Fibroblast of lung (primary cell): ENCODE results near the gene TSPAN18. TPM values are rescaled to one million over a fixed set of nuclear protein-coding genes. Genes with fewer than 3 reads are reported as not detected.

Experiments
- DNase-seq, 2 donors: peaks; one replicate each; pipeline versions ENCODE4 v3.0.0 to v3.0.0-alpha.2; 2010; ENCODE audit warnings: low read depth in 2 of 2
- H2AFZ ChIP-seq: 2 replicates; pipeline ENCODE4 v1.5.1; 2012; ENCODE audit warnings: low read length, control low read depth, inconsistent platforms
- H3K27ac ChIP-seq: 2 replicates; pipeline ENCODE4 v1.5.1; 2011; ENCODE audit warnings: low read length, control low read depth; ENCODE audit not compliant: insufficient read depth
- H3K27me3 ChIP-seq: 2 replicates; pipeline ENCODE4 v1.5.1; 2011; ENCODE audit warnings: mild to moderate bottlenecking, low read length; ENCODE audit not compliant: control insufficient read depth, insufficient read depth
- H3K36me3 ChIP-seq: 2 replicates; pipeline ENCODE4 v1.5.1; 2011; ENCODE audit warnings: low read length; ENCODE audit not compliant: control insufficient read depth, insufficient read depth
- H3K4me1 ChIP-seq: 2 replicates; pipeline ENCODE4 v1.5.1; 2011; ENCODE audit warnings: low read length; ENCODE audit not compliant: control insufficient read depth, insufficient read depth; ENCODE audit errors: extremely low read depth
- H3K4me2 ChIP-seq: 2 replicates; pipeline ENCODE4 v1.5.1; 2011; ENCODE audit warnings: low read length, control low read depth; ENCODE audit not compliant: insufficient read depth; ENCODE audit errors: extremely low read depth
- H3K4me3 ChIP-seq, 4 experiments: fragments of 200-600 bp in 1 of 4; sonication (generic) in 1 of 4; replicated peaks in 1 of 4; 2 replicates each; pipeline ENCODE4 v1.5.1; 2011 to 2016; ENCODE audit warnings: low read length in 4 of 4, low read depth in 3 of 4, mild to moderate bottlenecking in 3 of 4, control low read depth in 2 of 4, inconsistent platforms in 1 of 4, mixed read lengths in 1 of 4; ENCODE audit not compliant: insufficient read depth in 1 of 4; ENCODE audit errors: control extremely low read depth in 1 of 4
- H3K79me2 ChIP-seq: 2 replicates; pipeline ENCODE4 v1.5.1; 2012; ENCODE audit warnings: mild to moderate bottlenecking, low read length, inconsistent platforms; ENCODE audit not compliant: control insufficient read depth, insufficient read depth
- H3K9ac ChIP-seq: 2 replicates; pipeline ENCODE4 v1.5.1; 2011; ENCODE audit warnings: mild to moderate bottlenecking, low read length, control low read depth; ENCODE audit not compliant: insufficient read depth
- H3K9me3 ChIP-seq: 2 replicates; pipeline ENCODE4 v1.5.1; 2012; ENCODE audit warnings: low read depth, low read length; ENCODE audit not compliant: control insufficient read depth, insufficient read depth
- H4K20me1 ChIP-seq: 2 replicates; pipeline ENCODE4 v1.5.1; 2011; ENCODE audit warnings: low read length; ENCODE audit not compliant: control insufficient read depth, insufficient read depth; ENCODE audit errors: extremely low read depth
- EZH2 ChIP-seq: IDR thresholded peaks from 2 replicates; pipeline ENCODE4 v1.5.1; 2012; ENCODE audit warnings: low read length, control low read depth, mild to moderate bottlenecking; ENCODE audit errors: missing control alignments
- polyA plus RNA-seq, 2 donors: library from polyadenylated mRNA; depleted of rRNA in 1 of 2; stranded (reverse) in 1 of 2; unstranded in 1 of 2; fragments of >200 nt; gene quantifications; 2 replicates each; pipeline ENCODE4 v1.2.1, GENCODE V29; 2011 to 2012; ENCODE audit warnings: missing spikeins in 1 of 2
- total RNA-seq: library from RNA; depleted of rRNA; stranded (reverse); fragments of >200 nt; gene quantifications from 2 replicates; pipeline ENCODE4 v1.2.1, GENCODE V29; 2014
- TF ChIP-seq, protein P1 (sequence below), 2 donors: IDR thresholded peaks in 1 of 2; conservative IDR thresholded peaks in 1 of 2; 1 replicate in 1 of 2; 2 replicates in 1 of 2; pipeline ENCODE4 v1.5.1; 2011 to 2012; ENCODE audit warnings: low read length in 2 of 2, control low read depth in 1 of 2, inconsistent platforms in 1 of 2, low read depth in 1 of 2, mild to moderate bottlenecking in 1 of 2

Gene TSPAN18
- total and polyA plus RNA-seq, 2 donors (not counting 1 experiment from before 2014, with no cell fraction given): 0.15 TPM; not detected in 1

DNA sequence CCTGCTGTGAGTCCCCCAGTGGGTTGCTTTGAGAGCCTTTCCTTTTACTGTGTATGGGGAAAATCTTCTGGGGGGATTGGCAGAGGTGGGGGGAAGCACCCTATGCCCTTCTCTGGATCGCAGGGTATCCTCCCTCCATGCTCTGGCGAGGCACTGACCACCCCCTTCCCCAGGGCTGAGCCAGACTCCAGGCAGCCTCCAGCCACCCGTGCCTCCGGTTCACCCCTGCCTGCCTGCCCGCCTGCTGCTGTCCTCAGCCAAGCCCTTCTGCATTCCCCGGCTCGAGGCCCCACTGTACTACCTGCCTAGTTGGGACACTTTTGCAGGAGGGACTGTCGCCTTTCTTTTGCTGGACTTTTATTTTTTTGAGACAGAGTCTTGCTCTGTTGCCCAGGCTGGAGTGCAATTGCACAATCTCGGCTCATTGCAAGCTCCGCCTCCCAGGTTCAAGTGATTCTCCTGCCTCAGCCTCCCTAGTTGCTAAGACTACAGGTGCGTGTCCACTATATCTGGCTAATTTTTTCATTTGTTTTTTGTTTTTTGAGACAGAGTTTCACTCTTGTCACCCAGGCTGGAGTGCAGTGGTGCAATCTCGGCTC is 247.7 kb downstream of the TSPAN18 start:
- no peaks in the 10 kb centered on the region for H3K36me3 ChIP-seq
- no peak for DNase-seq
- H4K20me1 ChIP-seq: no peaks in the 10 kb centered on the region
- H3K27ac ChIP-seq: no peak overlapping the region
- H3K79me2 ChIP-seq: no peaks in the 10 kb centered on the region
- H3K4me2 ChIP-seq: no peak overlapping the region
- H3K4me1 ChIP-seq: peaks cover 6% of the 10 kb centered on the region
- no peaks in the 10 kb centered on the region for H3K9me3 ChIP-seq
- H3K9ac ChIP-seq: no peak overlapping the region
- TF ChIP-seq, protein P1, sequence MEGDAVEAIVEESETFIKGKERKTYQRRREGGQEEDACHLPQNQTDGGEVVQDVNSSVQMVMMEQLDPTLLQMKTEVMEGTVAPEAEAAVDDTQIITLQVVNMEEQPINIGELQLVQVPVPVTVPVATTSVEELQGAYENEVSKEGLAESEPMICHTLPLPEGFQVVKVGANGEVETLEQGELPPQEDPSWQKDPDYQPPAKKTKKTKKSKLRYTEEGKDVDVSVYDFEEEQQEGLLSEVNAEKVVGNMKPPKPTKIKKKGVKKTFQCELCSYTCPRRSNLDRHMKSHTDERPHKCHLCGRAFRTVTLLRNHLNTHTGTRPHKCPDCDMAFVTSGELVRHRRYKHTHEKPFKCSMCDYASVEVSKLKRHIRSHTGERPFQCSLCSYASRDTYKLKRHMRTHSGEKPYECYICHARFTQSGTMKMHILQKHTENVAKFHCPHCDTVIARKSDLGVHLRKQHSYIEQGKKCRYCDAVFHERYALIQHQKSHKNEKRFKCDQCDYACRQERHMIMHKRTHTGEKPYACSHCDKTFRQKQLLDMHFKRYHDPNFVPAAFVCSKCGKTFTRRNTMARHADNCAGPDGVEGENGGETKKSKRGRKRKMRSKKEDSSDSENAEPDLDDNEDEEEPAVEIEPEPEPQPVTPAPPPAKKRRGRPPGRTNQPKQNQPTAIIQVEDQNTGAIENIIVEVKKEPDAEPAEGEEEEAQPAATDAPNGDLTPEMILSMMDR (conservative IDR thresholded peaks at IDR 0.05 in 1 of 2, IDR thresholded peaks at IDR 0.05 in 1 of 2; ENCODE audit: low read depth in 1 of 2, low read length in 2 of 2): no peak
- no peak for TF ChIP-seq EZH2
- no peak overlapping the region for H3K4me3 ChIP-seq
- peaks cover 14% of the 10 kb centered on the region for H3K27me3 ChIP-seq
- no peak overlapping the region for H2AFZ ChIP-seq

DNA sequence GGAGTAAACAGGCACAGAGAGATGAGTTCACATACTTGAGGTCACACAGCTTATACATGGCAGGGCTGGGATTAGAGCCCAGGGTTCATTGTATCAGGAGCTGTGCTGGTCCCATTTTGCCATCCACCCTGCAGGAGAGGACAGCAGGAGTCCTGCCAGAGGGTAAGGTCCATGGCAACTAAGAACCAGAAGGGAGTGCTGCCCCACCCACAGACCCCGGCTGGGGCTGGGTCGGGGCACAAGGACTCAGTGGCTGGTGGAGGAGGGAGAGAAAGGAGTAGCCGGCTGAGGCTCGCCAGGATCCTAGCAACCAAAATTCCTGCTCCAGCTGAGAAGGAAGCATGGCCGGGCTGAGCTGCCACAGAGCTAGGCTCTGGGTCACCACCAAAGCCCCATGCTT is 249.8 kb downstream of the TSPAN18 start:
- H3K27me3 ChIP-seq: peaks cover under 1% of the 10 kb centered on the region
- H3K4me1 ChIP-seq: peaks cover 6% of the 10 kb centered on the region
- H3K4me3 ChIP-seq: no peak overlapping the region
- H3K9ac ChIP-seq: no peak overlapping the region
- H2AFZ ChIP-seq: no peak overlapping the region
- no peaks in the 10 kb centered on the region for H3K36me3 ChIP-seq
- no peak for DNase-seq
- H3K79me2 ChIP-seq: no peaks in the 10 kb centered on the region
- H3K27ac ChIP-seq: no peak overlapping the region
- no peaks in the 10 kb centered on the region for H3K9me3 ChIP-seq
- TF ChIP-seq, protein P1 (conservative IDR thresholded peaks at IDR 0.05 in 1 of 2, IDR thresholded peaks at IDR 0.05 in 1 of 2; ENCODE audit: low read depth in 1 of 2, low read length in 2 of 2): no peak
- no peak for TF ChIP-seq EZH2
- H4K20me1 ChIP-seq: no peaks in the 10 kb centered on the region
- no peak overlapping the region for H3K4me2 ChIP-seq

DNA sequence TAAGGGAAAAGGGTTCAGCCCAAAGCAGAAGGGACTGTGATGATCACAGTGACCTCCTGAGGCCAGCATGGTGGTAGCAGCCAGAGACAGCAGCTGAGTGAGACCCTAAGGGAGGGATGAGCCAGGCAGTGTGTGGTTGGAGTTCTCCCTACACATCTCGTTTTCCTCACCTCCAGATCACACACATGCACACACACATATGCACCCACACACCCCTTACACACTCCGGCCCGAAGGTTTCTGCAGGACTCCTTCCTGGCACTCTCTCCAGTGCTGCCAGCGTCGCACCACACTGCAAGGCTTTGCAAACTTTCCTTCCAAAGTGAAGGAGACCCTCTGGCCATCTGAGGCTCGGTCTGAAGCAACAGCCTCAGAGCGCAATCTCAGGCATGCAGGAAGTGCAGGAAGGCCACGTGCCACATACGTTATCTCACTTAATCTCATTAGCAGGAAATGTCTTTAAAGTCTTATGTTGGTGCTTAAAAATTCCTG is 250.8 kb downstream of the TSPAN18 start:
- no peak overlapping the region for H3K9ac ChIP-seq
- no peaks in the 10 kb centered on the region for H3K79me2 ChIP-seq
- peaks cover 6% of the 10 kb centered on the region for H3K4me1 ChIP-seq
- no peak overlapping the region for H3K4me3 ChIP-seq
- no peaks in the 10 kb centered on the region for H3K27me3 ChIP-seq
- no peaks in the 10 kb centered on the region for H3K36me3 ChIP-seq
- no peaks in the 10 kb centered on the region for H3K9me3 ChIP-seq
- DNase-seq: peak in 1 of 2 donors; percentile 29
- peak overlapping the region; percentile 0 for H2AFZ ChIP-seq
- no peaks in the 10 kb centered on the region for H4K20me1 ChIP-seq
- H3K4me2 ChIP-seq: no peak overlapping the region
- no peak for TF ChIP-seq EZH2
- TF ChIP-seq, protein P1 (conservative IDR thresholded peaks at IDR 0.05 in 1 of 2, IDR thresholded peaks at IDR 0.05 in 1 of 2; ENCODE audit: low read depth in 1 of 2, low read length in 2 of 2): peak; percentile 8 to 41
- H3K27ac ChIP-seq: no peak overlapping the region
